Breast epithelium (tissue), 4 donors: ENCODE data around the gene APAF1. TPM values are rescaled to one million over a fixed set of nuclear protein-coding genes. Genes with fewer than 3 reads are reported as not detected.

Experiments used
- DNase-seq, 2 donors: peaks; one replicate each; pipeline ENCODE4 v3.0.0-alpha.2; 2019; ENCODE audit warnings: low spot score in 2 of 2
- H3K27ac ChIP-seq, 2 donors: fragments of 200-600 bp; sonication (generic) in 1 of 2; one replicate each; pipeline ENCODE4 v1.5.1; 2016 to 2019; ENCODE audit warnings: mild to moderate bottlenecking in 1 of 2
- H3K27me3 ChIP-seq, 2 donors: fragments of 200-600 bp; sonication (generic) in 1 of 2; one replicate each; pipeline versions ENCODE4 v1.5.1 to v1.6.0; 2017 to 2019; ENCODE audit warnings: control low read depth in 1 of 2, mild to moderate bottlenecking in 1 of 2
- H3K36me3 ChIP-seq: fragments of 200-600 bp; one replicate; pipeline ENCODE4 v1.5.1; 2019
- H3K4me1 ChIP-seq, 2 donors: fragments of 200-600 bp; sonication (generic); one replicate each; pipeline ENCODE4 v1.5.1; 2016 to 2019; ENCODE audit warnings: control low read depth in 1 of 2
- H3K4me3 ChIP-seq, 3 donors: fragments of 200-600 bp; sonication (generic); 1 replicate in 2 of 3; 2 replicates in 1 of 3; pipeline ENCODE4 v1.5.1; 2016 to 2019; ENCODE audit warnings: mild to moderate bottlenecking in 3 of 3, moderate library complexity in 2 of 3
- H3K9me3 ChIP-seq, 2 donors: fragments of 200-600 bp; sonication (generic) in 1 of 2; one replicate each; pipeline ENCODE4 v1.5.1; 2016 to 2019; ENCODE audit warnings: control low read depth in 1 of 2
- CTCF ChIP-seq, 3 donors: fragments of 450-650 bp; IDR thresholded peaks; one replicate each; pipeline ENCODE4 v1.5.1; 2016 to 2017; ENCODE audit warnings: antibody characterized with exemption in 3 of 3, mild to moderate bottlenecking in 3 of 3, moderate library complexity in 3 of 3
- POLR2A ChIP-seq: fragments of 450-650 bp; IDR thresholded peaks from one replicate; pipeline ENCODE4 v1.6.1; 2016; ENCODE audit warnings: antibody characterized with exemption, mild to moderate bottlenecking, moderate library complexity
- POLR2AphosphoS5 ChIP-seq, 3 donors: sonication (generic); formaldehyde crosslinking; IDR thresholded peaks; one replicate each; pipeline ENCODE4 v1.6.1; 2017; ENCODE audit warnings: antibody characterized with exemption in 3 of 3
- intact Hi-C: fragments of 100-400 bp; cut with DNase I; formaldehyde crosslinking; loops from one replicate; pipeline ENCODE4 v1.15.1; 2023; ENCODE audit warnings: low total_unique reads
- total RNA-seq, 3 donors: library from RNA; depleted of rRNA; stranded (reverse); fragments of >200 nt; gene quantifications; one replicate each; pipeline ENCODE4 v1.1.0, GENCODE V29; 2016

The APAF1 gene
- total RNA-seq, 3 donors from 2014 or later: 10.1 to 18.1 (median 16.4) TPM

GRCh38 chr12:98767248-98767647 lies 122.2 kb downstream of the APAF1 start:
- no peaks in the 10 kb centered on the region for H3K36me3 ChIP-seq
- H3K4me3 ChIP-seq: no peak overlapping the region
- no peaks in the 10 kb centered on the region for H3K4me1 ChIP-seq
- intact Hi-C loops: no loop called here
- H3K9me3 ChIP-seq: no peaks in the 10 kb centered on the region
- H3K27ac ChIP-seq: no peak overlapping the region
- TF ChIP-seq CTCF (IDR thresholded peaks at IDR 0.05) (no peak), POLR2AphosphoS5 (IDR thresholded peaks at IDR 0.05) (no peak), POLR2A (no peak)
- DNase-seq: no peak
- H3K27me3 ChIP-seq: no peaks in the 10 kb centered on the region

GRCh38 chr12:98769068-98769467 lies 124.0 kb downstream of the APAF1 start:
- TF ChIP-seq CTCF (IDR thresholded peaks at IDR 0.05) (no peak), POLR2A (no peak), POLR2AphosphoS5 (IDR thresholded peaks at IDR 0.05) (no peak)
- intact Hi-C loops: no loop called here
- H3K9me3 ChIP-seq: no peaks in the 10 kb centered on the region
- H3K4me1 ChIP-seq: no peaks in the 10 kb centered on the region
- no peak overlapping the region for H3K27ac ChIP-seq
- no peaks in the 10 kb centered on the region for H3K36me3 ChIP-seq
- H3K27me3 ChIP-seq: no peaks in the 10 kb centered on the region
- H3K4me3 ChIP-seq: no peak overlapping the region
- DNase-seq: no peak

GRCh38 chr12:98770230-98770629 lies 125.1 kb downstream of the APAF1 start:
- TF ChIP-seq POLR2A (no peak), POLR2AphosphoS5 (IDR thresholded peaks at IDR 0.05) (no peak), CTCF (IDR thresholded peaks at IDR 0.05) (no peak)
- no peaks in the 10 kb centered on the region for H3K36me3 ChIP-seq
- H3K4me1 ChIP-seq: no peaks in the 10 kb centered on the region
- no peak overlapping the region for H3K4me3 ChIP-seq
- intact Hi-C loops: no loop called here
- no peaks in the 10 kb centered on the region for H3K27me3 ChIP-seq
- H3K9me3 ChIP-seq: no peaks in the 10 kb centered on the region
- H3K27ac ChIP-seq: no peak overlapping the region
- DNase-seq: no peak

- no peak overlapping the region for H3K27ac ChIP-seq
- H3K9me3 ChIP-seq: no peaks in the 10 kb centered on the region
- no peak for TF ChIP-seq CTCF (IDR thresholded peaks at IDR 0.05)
- TF ChIP-seq POLR2AphosphoS5 (IDR thresholded peaks at IDR 0.05): no peak
- no peak for TF ChIP-seq POLR2A
- intact Hi-C loops: no loop called here
- no peak for DNase-seq
- no peaks in the 10 kb centered on the region for H3K36me3 ChIP-seq
- H3K4me3 ChIP-seq: no peak overlapping the region
- no peaks in the 10 kb centered on the region for H3K4me1 ChIP-seq
- H3K27me3 ChIP-seq: no peaks in the 10 kb centered on the region
These were observed 127.0 kb downstream of the APAF1 start for GRCh38 chr12:98771811-98772752.

- Histone ChIP-seq H3K4me3 (no peak overlapping the region), H3K27me3 (no peaks in the 10 kb centered on the region), H3K27ac (no peak overlapping the region), H3K4me1 (no peaks in the 10 kb centered on the region), H3K36me3 (no peaks in the 10 kb centered on the region), H3K9me3 (no peaks in the 10 kb centered on the region)
- TF ChIP-seq CTCF (IDR thresholded peaks at IDR 0.05): no peak
- TF ChIP-seq POLR2AphosphoS5 (IDR thresholded peaks at IDR 0.05): no peak
- no peak for TF ChIP-seq POLR2A
- DNase-seq: no peak
- intact Hi-C loops: no loop called here
These were observed 127.7 kb downstream of the APAF1 start for GRCh38 chr12:98772818-98773217.
